Skin epidermis (tissue), 12 donors: ENCODE data around the gene NINL.

Source experiments
- H3K27ac ChIP-seq, 21 experiments: fragments of 200-600 bp; sonication (generic) in 11 of 21; one replicate each; pipeline ENCODE4 v1.5.0; 2020; ENCODE audit warnings: mild to moderate bottlenecking in 3 of 21, inconsistent platforms in 2 of 21, moderate library complexity in 2 of 21
- H3K4me3 ChIP-seq, 7 experiments: fragments of 200-600 bp; sonication (generic) in 2 of 7; one replicate each; pipeline ENCODE4 v1.5.0; 2020; ENCODE audit warnings: inconsistent platforms in 2 of 7, mild to moderate bottlenecking in 2 of 7, moderate library complexity in 1 of 7

Gene NINL

GRCh38 chr20:25457886-25458680 is 127.2 kb downstream of the NINL start:
- Histone ChIP-seq H3K27ac (peak overlapping the region in 3 of 21 experiments; percentile 16 to 81 (median 48)), H3K4me3 (no peak overlapping the region)

- no peak overlapping the region for H3K4me3 ChIP-seq
- no peak overlapping the region for H3K27ac ChIP-seq
Observed at GRCh38 chr20:25454153-25454900, 131.0 kb downstream of the NINL start.

GRCh38 chr20:25453035-25453810 is 132.1 kb downstream of the NINL start:
- no peak overlapping the region for H3K27ac ChIP-seq
- H3K4me3 ChIP-seq, result no peak overlapping the region

- H3K27ac ChIP-seq, result no peak overlapping the region
- no peak overlapping the region for H3K4me3 ChIP-seq
Observed at GRCh38 chr20:25452333-25452732, 133.0 kb downstream of the NINL start.

GRCh38 chr20:25447671-25448070 is 137.7 kb downstream of the NINL start:
- H3K27ac ChIP-seq, result no peak overlapping the region
- H3K4me3 ChIP-seq, result no peak overlapping the region

- H3K4me3 ChIP-seq, result no peak overlapping the region
- H3K27ac ChIP-seq, result no peak overlapping the region
Observed at GRCh38 chr20:25444556-25444955, 140.8 kb downstream of the NINL start.

GRCh38 chr20:25439328-25439727 is 146.0 kb downstream of the NINL start:
- H3K27ac ChIP-seq, result no peak overlapping the region
- no peak overlapping the region for H3K4me3 ChIP-seq

GRCh38 chr20:25437153-25437581 is 148.2 kb downstream of the NINL start:
- Histone ChIP-seq H3K27ac (no peak overlapping the region), H3K4me3 (no peak overlapping the region)

- H3K27ac ChIP-seq, result no peak overlapping the region
- no peak overlapping the region for H3K4me3 ChIP-seq
Observed at GRCh38 chr20:25424536-25424935, 160.8 kb downstream of the NINL start.

- no peak overlapping the region for H3K4me3 ChIP-seq
Observed at GRCh38 chr20:25422032-25422431, 163.3 kb downstream of the NINL start.

GRCh38 chr20:25421102-25421501 is 164.2 kb downstream of the NINL start:
- no peak overlapping the region for H3K27ac ChIP-seq
- H3K4me3 ChIP-seq, result no peak overlapping the region

More at GRCh38 chr20:25422032-25422431, 163.3 kb downstream of the NINL start:
- H3K27ac ChIP-seq, result no peak overlapping the region

GRCh38 chr20:25418776-25419175 is 166.6 kb downstream of the NINL start:
- H3K4me3 ChIP-seq, result no peak overlapping the region
- H3K27ac ChIP-seq, result no peak overlapping the region

GRCh38 chr20:25408890-25409289 is 176.4 kb downstream of the NINL start:
- Histone ChIP-seq H3K4me3 (no peak overlapping the region), H3K27ac (no peak overlapping the region)

GRCh38 chr20:25408170-25408547 is 177.2 kb downstream of the NINL start:
- peak overlapping the region; percentile 49 to 67 (median 64) for H3K4me3 ChIP-seq
- peak overlapping the region in 16 of 21 experiments; percentile 26 to 83 (median 68) for H3K27ac ChIP-seq

GRCh38 chr20:25407311-25408169 is 177.8 kb downstream of the NINL start, which contains the start of gene GINS1:
TSS of gene GINS1 (plus strand) at chr20:25407673. CDS start at chr20:25407821, 148 bp downstream.
- peak within 1 kb of the TSS in 20 of 21 experiments; percentile 26 to 83 (median 65) for H3K27ac ChIP-seq

More at GRCh38 chr20:25407311-25408169, 177.8 kb downstream of the NINL start, which contains the start of gene GINS1:
- H3K4me3 ChIP-seq, result peak within 1 kb of the TSS; percentile 49 to 67 (median 64)
